Spleen (tissue), 7 donors: ENCODE data around the gene RGS10.

Experiments used
- CTCF ChIP-seq, 11 experiments: fragments of 200-600 bp in 7 of 11; fragments of 450-650 bp in 4 of 11; sonication (generic) in 4 of 11; IDR thresholded peaks in 8 of 11; conservative IDR thresholded peaks in 3 of 11; 1 replicate in 7 of 11; 2 replicates in 4 of 11; pipeline versions ENCODE4 v1.4.0 to v1.8.0; 2016 to 2021; ENCODE audit warnings: antibody characterized with exemption in 11 of 11, inconsistent platforms in 4 of 11, mild to moderate bottlenecking in 1 of 11
- POLR2AphosphoS5 ChIP-seq, 3 donors: sonication (generic); formaldehyde crosslinking; IDR thresholded peaks; one replicate each; pipeline ENCODE4 v1.5.1; 2017; ENCODE audit warnings: antibody characterized with exemption in 3 of 3
- donor health status: DM: no; HTN: no; CAD: no; lungs with moderate emphysema.
- donor health status: DM: no; HTN: no; CAD: no.
- donor health status: DM: no; HTN: no; CAD: no.

DNA sequence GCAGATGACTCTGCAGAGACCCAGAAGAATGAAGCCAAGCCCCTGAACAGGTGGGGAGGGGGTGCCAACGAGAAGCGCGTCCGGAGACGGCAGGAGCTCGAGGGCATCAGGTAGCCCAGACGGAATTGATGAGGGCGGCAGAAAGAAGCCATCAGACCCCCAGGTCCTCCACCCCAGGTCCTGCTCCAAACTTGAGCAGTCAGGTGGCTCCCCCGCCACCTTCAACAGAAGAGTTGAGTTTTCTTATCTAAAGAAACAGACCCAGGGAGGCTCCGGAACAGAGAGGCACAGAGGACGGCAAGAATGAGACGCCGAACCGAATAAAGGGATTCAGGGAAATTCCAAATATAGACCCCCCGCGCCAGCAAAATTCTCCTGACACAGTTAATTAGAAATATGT, 22.2 kb downstream of the RGS10 start:
- no peak for TF ChIP-seq CTCF (IDR thresholded peaks at IDR 0.05 in 8 of 11, conservative IDR thresholded peaks at IDR 0.05 in 3 of 11)
- no peak for TF ChIP-seq POLR2AphosphoS5 (IDR thresholded peaks at IDR 0.05)
